ENCODE measurements around the gene ALDH16A1.

DNA sequence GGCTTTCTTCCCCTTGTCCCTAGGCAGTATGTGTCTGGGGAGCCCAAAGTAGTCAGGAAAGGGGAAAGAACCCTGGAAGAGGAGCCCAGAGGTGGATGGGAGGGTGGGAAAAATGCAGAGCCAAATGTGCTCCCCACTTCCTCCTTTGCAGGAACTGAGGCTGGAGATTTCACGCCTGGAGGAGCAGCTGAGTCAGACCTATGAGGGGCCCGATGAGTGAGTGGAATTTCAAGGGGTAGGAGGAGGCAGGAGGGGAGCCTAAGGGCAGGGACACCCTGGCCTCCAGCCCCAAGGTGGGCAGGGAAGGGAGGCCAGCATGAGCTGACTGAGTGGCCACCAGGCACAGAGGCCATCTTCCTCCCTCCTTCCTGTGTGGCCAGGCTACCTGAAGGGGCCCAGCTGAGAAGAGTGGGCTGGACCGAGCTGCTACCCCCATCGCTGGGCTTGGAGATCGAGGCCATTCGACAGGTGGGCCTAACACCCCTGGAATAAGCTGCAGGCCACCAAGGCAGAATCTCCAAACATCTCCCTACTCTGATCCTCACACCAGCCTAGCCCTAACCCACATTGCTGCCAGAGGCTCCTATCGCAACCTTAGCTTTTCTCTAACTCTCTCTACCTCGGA lies 44.1 kb upstream of the ALDH16A1 start:
- TF ChIP-seq POLR2A (IDR thresholded peaks at IDR 0.05) = no peak
- TF ChIP-seq, protein P1, sequence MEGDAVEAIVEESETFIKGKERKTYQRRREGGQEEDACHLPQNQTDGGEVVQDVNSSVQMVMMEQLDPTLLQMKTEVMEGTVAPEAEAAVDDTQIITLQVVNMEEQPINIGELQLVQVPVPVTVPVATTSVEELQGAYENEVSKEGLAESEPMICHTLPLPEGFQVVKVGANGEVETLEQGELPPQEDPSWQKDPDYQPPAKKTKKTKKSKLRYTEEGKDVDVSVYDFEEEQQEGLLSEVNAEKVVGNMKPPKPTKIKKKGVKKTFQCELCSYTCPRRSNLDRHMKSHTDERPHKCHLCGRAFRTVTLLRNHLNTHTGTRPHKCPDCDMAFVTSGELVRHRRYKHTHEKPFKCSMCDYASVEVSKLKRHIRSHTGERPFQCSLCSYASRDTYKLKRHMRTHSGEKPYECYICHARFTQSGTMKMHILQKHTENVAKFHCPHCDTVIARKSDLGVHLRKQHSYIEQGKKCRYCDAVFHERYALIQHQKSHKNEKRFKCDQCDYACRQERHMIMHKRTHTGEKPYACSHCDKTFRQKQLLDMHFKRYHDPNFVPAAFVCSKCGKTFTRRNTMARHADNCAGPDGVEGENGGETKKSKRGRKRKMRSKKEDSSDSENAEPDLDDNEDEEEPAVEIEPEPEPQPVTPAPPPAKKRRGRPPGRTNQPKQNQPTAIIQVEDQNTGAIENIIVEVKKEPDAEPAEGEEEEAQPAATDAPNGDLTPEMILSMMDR (IDR thresholded peaks at IDR 0.05) = no peak
